H1 (cell line): ENCODE measurements around the gene ORC5. TPM values are rescaled to one million over a fixed set of nuclear protein-coding genes. Genes with fewer than 3 reads are reported as not detected.
A peak's percentile ranks its signal among the peaks of the same experiment; 100 is the strongest.

Experiments used
- CTCF ChIA-PET: fragments of 300-600 bp; sonication (Branson Sonifier 250); formaldehyde crosslinking; loops from one replicate; lab custom pipeline; 2021; ENCODE audit not compliant: partially characterized antibody; lab: Charles Lee
- POLR2A ChIA-PET: fragments of 300-600 bp; sonication (Branson Sonifier 250); formaldehyde crosslinking; loops from one replicate; lab custom pipeline; 2021; ENCODE audit warnings: inconsistent platforms; ENCODE audit not compliant: partially characterized antibody; lab: Charles Lee
- DNase-seq, 2 experiments: peaks; one replicate each; pipeline versions ENCODE4 v3.0.0 to v3.0.0-alpha.2; 2010 to 2022; ENCODE audit warnings: low spot score in 2 of 2, low read depth in 1 of 2, mixed read lengths in 1 of 2
- FAIRE-seq: peaks from 2 replicates; lab custom pipeline; 2011; peaks lifted over from hg19 to GRCh38; lab: Jason Lieb, UNC
- H2AFZ ChIP-seq: 2 replicates; pipeline ENCODE4 v1.8.1; 2012; ENCODE audit warnings: low read length, inconsistent platforms
- H2AK5ac ChIP-seq: 2 replicates; pipeline ENCODE4 v1.6.1; 2013; ENCODE audit warnings: low read depth, low read length
- H2BK120ac ChIP-seq: replicated peaks from 2 replicates; pipeline ENCODE3; 2013; ENCODE audit warnings: low read depth, low read length, inconsistent platforms
- H2BK12ac ChIP-seq: 2 replicates; pipeline ENCODE4 v1.6.1; 2013; ENCODE audit warnings: low read depth, low read length
- H2BK15ac ChIP-seq: 2 replicates; pipeline ENCODE4 v1.6.1; 2013; ENCODE audit warnings: low read length
- H2BK20ac ChIP-seq: 2 replicates; pipeline ENCODE4 v1.6.1; 2013; ENCODE audit warnings: low read length
- H2BK5ac ChIP-seq: 2 replicates; pipeline ENCODE4 v1.6.1; 2013; ENCODE audit warnings: low read depth, low read length
- H3K14ac ChIP-seq: 2 replicates; pipeline ENCODE4 v1.6.1; 2013; ENCODE audit warnings: inconsistent platforms; ENCODE audit not compliant: insufficient read length
- H3K18ac ChIP-seq: 2 replicates; pipeline ENCODE4 v1.6.1; 2013; ENCODE audit warnings: low read length; ENCODE audit errors: extremely low read depth
- H3K23ac ChIP-seq: 2 replicates; pipeline ENCODE4 v1.6.1; 2013; ENCODE audit warnings: inconsistent platforms; ENCODE audit not compliant: insufficient read length
- H3K23me2 ChIP-seq: 2 replicates; pipeline ENCODE4 v1.6.1; 2013; ENCODE audit warnings: low read depth, low read length
- H3K27ac ChIP-seq: 2 replicates; pipeline ENCODE4 v1.6.1; 2011; ENCODE audit warnings: low read depth, low read length, inconsistent platforms
- H3K27me3 ChIP-seq, 4 experiments: replicated peaks in 1 of 4; 1 replicate in 1 of 4; 2 replicates in 3 of 4; pipeline versions ENCODE4 v1.6.1 to v1.8.1; 2011 to 2013; ENCODE audit warnings: low read length in 3 of 4, mild to moderate bottlenecking in 3 of 4, inconsistent platforms in 2 of 4, mixed read lengths in 2 of 4, moderate library complexity in 1 of 4; ENCODE audit not compliant: control insufficient read depth in 3 of 4, insufficient read depth in 3 of 4; ENCODE audit errors: extremely low read depth in 1 of 4
- H3K36me3 ChIP-seq, 4 experiments: 2 replicates each; pipeline versions ENCODE4 v1.6.1 to v1.8.1; 2011 to 2013; ENCODE audit warnings: mild to moderate bottlenecking in 4 of 4, low read length in 3 of 4, moderate library complexity in 2 of 4, control low read depth in 1 of 4, inconsistent platforms in 1 of 4; ENCODE audit not compliant: insufficient read depth in 4 of 4, control insufficient read depth in 2 of 4
- H3K4ac ChIP-seq: replicated peaks from 2 replicates; pipeline ENCODE3; 2013; ENCODE audit warnings: low read length, low read depth, mixed read lengths, inconsistent platforms; ENCODE audit not compliant: insufficient read length
- H3K4me1 ChIP-seq, 4 experiments: replicated peaks in 1 of 4; 1 replicate in 1 of 4; 2 replicates in 3 of 4; pipeline versions ENCODE4 v1.6.1 to v1.8.1; 2011 to 2013; ENCODE audit warnings: low read length in 3 of 4, inconsistent platforms in 2 of 4, mixed read lengths in 1 of 4; ENCODE audit not compliant: insufficient read depth in 4 of 4, control insufficient read depth in 3 of 4
- H3K4me2 ChIP-seq, 2 experiments: 2 replicates each; pipeline versions ENCODE4 v1.6.1 to v1.8.1; 2011 to 2013; ENCODE audit warnings: low read depth in 2 of 2, low read length in 2 of 2, control low read depth in 1 of 2, inconsistent platforms in 1 of 2, mild to moderate bottlenecking in 1 of 2; ENCODE audit not compliant: insufficient read depth in 1 of 2
- H3K4me3 ChIP-seq, 4 experiments: fragments of 200-600, 300-600 bp in 1 of 4; sonication (generic), shearing (Covaris generic), sonication (Bioruptor Twin) in 1 of 4; 2 replicates each; pipeline versions ENCODE4 v1.5.1 to v1.8.1; 2011 to 2016; ENCODE audit warnings: low read length in 4 of 4, low read depth in 3 of 4, control low read depth in 2 of 4, inconsistent platforms in 2 of 4, mild to moderate bottlenecking in 2 of 4, mixed read lengths in 1 of 4, moderate library complexity in 1 of 4; ENCODE audit not compliant: insufficient read depth in 2 of 4; ENCODE audit errors: extremely low read depth in 1 of 4
- H3K56ac ChIP-seq: replicated peaks from 2 replicates; pipeline ENCODE3; 2013; ENCODE audit warnings: low read depth, mild to moderate bottlenecking, mixed read lengths, low read length, inconsistent platforms; ENCODE audit not compliant: insufficient read length
- H3K79me1 ChIP-seq: 2 replicates; pipeline ENCODE4 v1.6.1; 2013; ENCODE audit warnings: low read depth, low read length, control low read depth
- H3K79me2 ChIP-seq, 2 experiments: 2 replicates each; pipeline versions ENCODE4 v1.6.1 to v1.8.1; 2012 to 2013; ENCODE audit warnings: low read length in 2 of 2, mild to moderate bottlenecking in 2 of 2, inconsistent platforms in 1 of 2; ENCODE audit not compliant: insufficient read depth in 2 of 2, control insufficient read depth in 1 of 2
- H3K9ac ChIP-seq, 4 experiments: replicated peaks in 1 of 4; 1 replicate in 1 of 4; 2 replicates in 3 of 4; pipeline versions ENCODE4 v1.6.1 to v1.8.1; 2011 to 2013; ENCODE audit warnings: low read depth in 3 of 4, low read length in 3 of 4, control low read depth in 2 of 4, mild to moderate bottlenecking in 2 of 4, moderate library complexity in 2 of 4, inconsistent platforms in 1 of 4; ENCODE audit errors: extremely low read depth in 1 of 4
- H3K9me3 ChIP-seq, 2 experiments: 2 replicates each; pipeline versions ENCODE4 v1.6.1 to v1.8.1; 2012 to 2013; ENCODE audit warnings: mild to moderate bottlenecking in 2 of 2, moderate library complexity in 2 of 2, control low read depth in 1 of 2, inconsistent platforms in 1 of 2, low read depth in 1 of 2, low read length in 1 of 2, mixed read lengths in 1 of 2; ENCODE audit not compliant: insufficient read depth in 2 of 2
- H4K20me1 ChIP-seq, 2 experiments: replicated peaks in 1 of 2; 2 replicates each; pipeline versions ENCODE3 to v1.8.1; 2011 to 2013; ENCODE audit warnings: inconsistent platforms in 2 of 2, low read length in 2 of 2, mild to moderate bottlenecking in 1 of 2; ENCODE audit not compliant: insufficient read depth in 2 of 2, control insufficient read depth in 1 of 2
- H4K5ac ChIP-seq: 2 replicates; pipeline ENCODE4 v1.6.1; 2013; ENCODE audit warnings: low read length, low read depth, mixed read lengths, inconsistent platforms; ENCODE audit not compliant: insufficient read length
- H4K8ac ChIP-seq: 2 replicates; pipeline ENCODE4 v1.8.0; 2013; ENCODE audit warnings: mild to moderate bottlenecking, moderate library complexity, low read length, inconsistent platforms; ENCODE audit not compliant: insufficient read depth; ENCODE audit errors: extremely low read depth
- H4K91ac ChIP-seq: replicated peaks from 2 replicates; pipeline ENCODE3; 2013; ENCODE audit warnings: low read length, mixed read lengths, inconsistent platforms; ENCODE audit not compliant: insufficient read length
- CHD1 ChIP-seq: IDR thresholded peaks from 2 replicates; pipeline ENCODE4 v1.6.1; 2012; ENCODE audit warnings: low read depth, low read length, improper control_type of control experiment
- RAD21 ChIP-seq, 2 experiments: IDR thresholded peaks in 1 of 2; conservative IDR thresholded peaks in 1 of 2; 2 replicates each; pipeline ENCODE4 v1.6.1; 2011; ENCODE audit warnings: low read depth in 2 of 2, low read length in 2 of 2, improper control_type of control experiment in 1 of 2, inconsistent platforms in 1 of 2, mild to moderate bottlenecking in 1 of 2, moderate library complexity in 1 of 2
- whole genome bisulfite sequencing, 2 experiments: shearing (Covaris generic) in 1 of 2; methylation state at CpG; one replicate each; pipeline versions ENCODE4 v1.1.6 to v1.1.7; 2013 to 2015; ENCODE audit warnings: low lambda C conversion rate in 2 of 2, mixed read lengths in 2 of 2, inconsistent platforms in 1 of 2, low coverage in 1 of 2, missing lambda C conversion rate in 1 of 2; ENCODE audit not compliant: insufficient replicate concordance in 2 of 2, insufficient coverage in 1 of 2, insufficient read length in 1 of 2; ENCODE audit errors: extremely low coverage in 1 of 2, missing lambda C conversion rate in 1 of 2; 5-methylcytosine and 5-hydroxymethylcytosine counted together
- polyA plus RNA-seq, 7 experiments: library from polyadenylated mRNA; depleted of rRNA in 3 of 7; stranded (reverse) in 5 of 7; unstranded in 2 of 7; fragments of >200 nt in 5 of 7; fragments of 200-250 nt in 2 of 7; gene quantifications; 1 replicate in 5 of 7; 2 replicates in 1 of 7; 4 replicates in 1 of 7; pipeline versions ENCODE4 v1.2.1 to v1.2.3, GENCODE V29; 2011 to 2013; ENCODE audit warnings: missing spikeins in 2 of 7, mixed read lengths in 2 of 7
- total RNA-seq: library from RNA; stranded (reverse); fragmentation: NEBNext Ultra II Directional; extraction: Animal tissue kit (Norgen Biotek cat#: 25700); gene quantifications from 2 replicates; pipeline ENCODE4 v1.2.1, GENCODE V29; 2021

The ORC5 gene
- total and polyA plus RNA-seq, 2 of the 8 experiments (the other 6 are each of a cell fraction or from before 2014, with no cell fraction given) = 7.7 to 19.9 TPM

GRCh38 chr7:104106108-104106905 is 101.5 kb downstream of the ORC5 start:
- 83% methylated on average over 3 of the region's 3 CpGs; no CpG with 5 or more reads in 1 of the 2 experiments for WGBS, 2 experiments
- FAIRE-seq = no peak

More at GRCh38 chr7:104106108-104106905, 101.5 kb downstream of the ORC5 start:
- Histone ChIP-seq H4K91ac (no peak overlapping the region), H3K9ac (no peak overlapping the region), H3K4me1 (no peaks in the 10 kb centered on the region), H2BK12ac (no peak overlapping the region), H3K18ac (no peak overlapping the region), H4K8ac (no peak overlapping the region), H4K20me1 (no peaks in the 10 kb centered on the region), H3K14ac (no peak overlapping the region), H3K36me3 (no peaks in the 10 kb centered on the region), H2BK5ac (no peak overlapping the region), H2BK20ac (no peak overlapping the region), H2BK15ac (no peak overlapping the region), H3K79me1 (no peaks in the 10 kb centered on the region), H3K79me2 (no peaks in the 10 kb centered on the region), H3K9me3 (no peaks in the 10 kb centered on the region), H3K56ac (no peak overlapping the region), H3K4me2 (no peak overlapping the region), H3K4me3 (no peak overlapping the region), H4K5ac (no peak overlapping the region), H2AFZ (no peak overlapping the region), H3K4ac (no peak overlapping the region), H3K23me2 (no peaks in the 10 kb centered on the region), H3K27me3 (no peaks in the 10 kb centered on the region), H2BK120ac (no peak overlapping the region), H3K23ac (no peak overlapping the region), H2AK5ac (no peak overlapping the region), H3K27ac (no peak overlapping the region)
- DNase-seq = no peak
- POLR2A ChIA-PET = no interaction called here
- TF ChIP-seq RAD21 (IDR thresholded peaks at IDR 0.05 in 1 of 2, conservative IDR thresholded peaks at IDR 0.05 in 1 of 2; ENCODE audit: low read depth in 2 of 2, low read length in 2 of 2) (peak; percentile 19 to 31; a peak in 3 of 4 replicates), CHD1 (no peak)
- CTCF ChIA-PET = interaction anchor here (1.8 kb wide), 1 partner anchor 533 kb away, joined by 3 read pairs; no protein-coding TSS in a partner anchor
